Measurements from ENCODE around the gene TMEM89.

The TMEM89 gene

DNA sequence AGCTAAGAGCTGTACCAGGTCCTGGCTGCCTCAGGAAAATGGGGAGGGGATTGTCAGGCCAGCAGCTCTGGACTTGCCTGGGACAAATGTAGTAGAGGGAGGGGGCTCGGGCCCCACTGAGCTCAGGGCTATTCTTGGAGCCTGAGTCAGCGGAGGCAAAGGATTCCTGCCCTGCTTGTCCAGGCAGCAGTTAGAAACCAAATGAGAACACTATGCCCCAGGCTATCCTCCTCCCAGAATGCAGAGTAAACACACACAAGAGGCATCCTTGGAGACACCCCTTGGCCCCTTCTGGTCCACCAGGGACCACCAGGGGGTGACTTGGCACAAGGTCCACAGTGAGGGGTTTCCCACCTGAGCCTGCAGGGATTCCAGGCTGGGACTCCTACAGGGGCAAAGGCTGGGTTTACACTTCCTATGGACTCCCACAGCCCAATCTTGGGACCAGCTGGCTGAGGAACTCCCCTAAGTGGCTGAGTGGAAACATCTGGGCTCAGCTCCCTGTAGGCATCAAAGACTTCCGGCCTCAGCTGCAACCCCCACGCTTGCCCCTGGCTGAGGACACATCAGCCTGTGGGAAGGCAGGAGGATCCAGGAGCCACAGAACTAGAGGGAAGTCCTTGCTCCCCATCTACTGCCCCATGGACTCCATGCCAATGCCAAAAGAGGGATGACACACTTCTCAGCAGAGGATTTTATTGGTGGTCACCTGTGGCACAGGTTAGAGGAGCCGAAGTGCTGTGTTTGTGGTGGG, 23.1 kb downstream of the TMEM89 start:
- TF ChIP-seq, protein P1, sequence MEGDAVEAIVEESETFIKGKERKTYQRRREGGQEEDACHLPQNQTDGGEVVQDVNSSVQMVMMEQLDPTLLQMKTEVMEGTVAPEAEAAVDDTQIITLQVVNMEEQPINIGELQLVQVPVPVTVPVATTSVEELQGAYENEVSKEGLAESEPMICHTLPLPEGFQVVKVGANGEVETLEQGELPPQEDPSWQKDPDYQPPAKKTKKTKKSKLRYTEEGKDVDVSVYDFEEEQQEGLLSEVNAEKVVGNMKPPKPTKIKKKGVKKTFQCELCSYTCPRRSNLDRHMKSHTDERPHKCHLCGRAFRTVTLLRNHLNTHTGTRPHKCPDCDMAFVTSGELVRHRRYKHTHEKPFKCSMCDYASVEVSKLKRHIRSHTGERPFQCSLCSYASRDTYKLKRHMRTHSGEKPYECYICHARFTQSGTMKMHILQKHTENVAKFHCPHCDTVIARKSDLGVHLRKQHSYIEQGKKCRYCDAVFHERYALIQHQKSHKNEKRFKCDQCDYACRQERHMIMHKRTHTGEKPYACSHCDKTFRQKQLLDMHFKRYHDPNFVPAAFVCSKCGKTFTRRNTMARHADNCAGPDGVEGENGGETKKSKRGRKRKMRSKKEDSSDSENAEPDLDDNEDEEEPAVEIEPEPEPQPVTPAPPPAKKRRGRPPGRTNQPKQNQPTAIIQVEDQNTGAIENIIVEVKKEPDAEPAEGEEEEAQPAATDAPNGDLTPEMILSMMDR (IDR thresholded peaks at IDR 0.05) = no peak
- peak overlapping the region; percentile 84 to 90 for H3K27ac ChIP-seq
- peaks cover 7 to 72% (median 65%) of the 10 kb centered on the region in 4 donors for H3K4me1 ChIP-seq
- H3K27me3 ChIP-seq = peaks cover 0 to 6% of the 10 kb centered on the region in 2 donors
- peak; percentile 65 to 93 for DNase-seq
- H3K4me3 ChIP-seq = no peak overlapping the region
- peaks cover 46 to 50% (median 47%) of the 10 kb centered on the region in 3 donors for H3K36me3 ChIP-seq
- intact Hi-C loops (cut with DNase I; ENCODE audit: low total_unique reads) = no loop called here
- H3K9me3 ChIP-seq = no peaks in the 10 kb centered on the region

DNA sequence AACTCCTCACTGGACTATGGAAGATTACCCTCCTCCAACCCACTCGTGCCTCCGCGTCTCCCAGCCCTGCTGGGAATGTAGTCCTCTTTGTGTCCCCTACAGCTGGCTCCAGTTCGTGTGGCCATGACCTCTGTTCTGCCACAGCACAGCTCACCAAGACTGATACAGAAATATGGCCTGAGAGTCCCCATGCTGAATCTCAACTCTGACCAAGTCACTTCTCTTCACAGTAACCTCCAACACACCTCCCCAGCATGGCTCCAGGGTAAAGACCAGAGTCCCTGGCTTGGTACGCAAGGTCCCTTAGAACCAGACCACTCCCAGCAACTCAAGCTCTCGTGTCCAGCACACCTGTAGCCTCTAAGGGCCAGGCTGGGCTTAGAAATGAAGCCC, 24.2 kb downstream of the TMEM89 start:
- Histone ChIP-seq H3K27me3 (peaks cover 0 to 6% of the 10 kb centered on the region in 2 donors), H3K4me1 (peaks cover 7 to 72% (median 65%) of the 10 kb centered on the region in 4 donors), H3K4me3 (no peak overlapping the region), H3K27ac (peak overlapping the region; percentile 84 to 90), H3K9me3 (no peaks in the 10 kb centered on the region), H3K36me3 (peaks cover 35 to 39% (median 36%) of the 10 kb centered on the region in 3 donors)
- intact Hi-C loops (cut with DNase I; ENCODE audit: low total_unique reads) = no loop called here
- TF ChIP-seq, protein P1 (IDR thresholded peaks at IDR 0.05) = no peak
- DNase-seq = no peak

DNA sequence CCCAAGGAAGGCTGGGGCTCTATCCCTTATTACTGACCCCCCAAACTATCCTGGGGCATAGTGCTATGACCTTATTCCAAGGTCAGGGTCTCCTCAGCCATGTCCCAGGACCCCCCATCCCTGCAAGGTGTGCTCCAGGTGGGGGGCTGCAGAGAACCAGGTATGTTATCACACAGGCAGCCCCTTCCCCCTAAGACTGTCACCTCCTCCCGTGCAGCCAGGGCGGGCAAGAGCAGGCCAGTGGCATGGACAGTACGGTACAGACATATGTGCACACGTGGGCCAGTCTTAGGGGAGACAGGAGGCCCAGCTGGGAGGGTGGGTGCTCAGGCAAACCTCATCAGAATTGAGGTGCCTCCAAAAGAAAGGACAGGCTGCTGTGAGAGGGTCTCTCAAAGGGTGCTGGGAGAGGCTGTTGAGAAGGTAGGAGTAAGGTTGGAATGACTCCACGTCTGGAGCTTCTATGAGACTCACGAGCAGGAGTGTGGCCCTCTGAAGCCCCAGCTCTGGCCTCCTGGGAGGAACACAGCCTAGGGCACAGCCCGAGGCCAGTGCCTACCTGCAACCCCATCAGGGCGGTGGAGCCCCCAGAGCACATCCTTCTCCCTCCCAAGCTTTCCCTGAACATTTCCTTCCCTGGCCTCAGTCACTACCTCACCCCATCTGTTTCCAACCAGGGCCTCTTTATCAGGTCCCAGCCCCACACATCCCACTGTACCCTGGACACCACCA, 24.7 kb downstream of the TMEM89 start:
- intact Hi-C loops (cut with DNase I; ENCODE audit: low total_unique reads) = no loop called here
- Histone ChIP-seq H3K4me1 (peaks cover 7 to 72% (median 65%) of the 10 kb centered on the region in 4 donors), H3K27ac (peak overlapping the region; percentile 84 to 90), H3K9me3 (no peaks in the 10 kb centered on the region), H3K27me3 (peaks cover 0 to 6% of the 10 kb centered on the region in 2 donors), H3K4me3 (no peak overlapping the region), H3K36me3 (peaks cover 29 to 34% (median 30%) of the 10 kb centered on the region in 3 donors)
- TF ChIP-seq, protein P1 (IDR thresholded peaks at IDR 0.05) = no peak
- no peak for DNase-seq

DNA sequence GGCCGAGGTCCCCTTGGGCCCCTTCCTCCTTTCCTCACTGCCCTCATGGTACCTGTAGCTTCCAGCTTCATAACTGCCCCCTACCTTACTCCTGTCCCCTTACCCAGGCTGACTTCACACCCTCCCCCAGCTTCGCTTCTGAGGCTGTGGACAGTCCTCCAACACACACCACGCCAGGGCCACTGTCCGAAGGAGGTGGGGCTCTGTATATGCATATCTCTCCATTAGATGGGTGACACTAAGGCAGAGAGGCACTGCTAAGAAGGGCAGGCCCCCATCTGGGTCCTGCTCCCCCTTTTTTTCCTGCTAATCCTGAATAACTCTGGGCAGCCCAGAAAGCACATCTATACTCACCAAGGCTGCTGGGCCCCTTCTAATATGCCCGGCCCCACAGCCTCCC, 25.4 kb downstream of the TMEM89 start:
- DNase-seq = no peak
- Histone ChIP-seq H3K27ac (peak overlapping the region; percentile 84 to 90), H3K36me3 (peaks cover 22 to 27% (median 23%) of the 10 kb centered on the region in 3 donors), H3K9me3 (no peaks in the 10 kb centered on the region), H3K27me3 (peaks cover 0 to 6% of the 10 kb centered on the region in 2 donors), H3K4me1 (peaks cover 7 to 71% (median 65%) of the 10 kb centered on the region in 4 donors), H3K4me3 (no peak overlapping the region)
- intact Hi-C loops (cut with DNase I; ENCODE audit: low total_unique reads) = no loop called here
- TF ChIP-seq, protein P1 (IDR thresholded peaks at IDR 0.05) = no peak

DNA sequence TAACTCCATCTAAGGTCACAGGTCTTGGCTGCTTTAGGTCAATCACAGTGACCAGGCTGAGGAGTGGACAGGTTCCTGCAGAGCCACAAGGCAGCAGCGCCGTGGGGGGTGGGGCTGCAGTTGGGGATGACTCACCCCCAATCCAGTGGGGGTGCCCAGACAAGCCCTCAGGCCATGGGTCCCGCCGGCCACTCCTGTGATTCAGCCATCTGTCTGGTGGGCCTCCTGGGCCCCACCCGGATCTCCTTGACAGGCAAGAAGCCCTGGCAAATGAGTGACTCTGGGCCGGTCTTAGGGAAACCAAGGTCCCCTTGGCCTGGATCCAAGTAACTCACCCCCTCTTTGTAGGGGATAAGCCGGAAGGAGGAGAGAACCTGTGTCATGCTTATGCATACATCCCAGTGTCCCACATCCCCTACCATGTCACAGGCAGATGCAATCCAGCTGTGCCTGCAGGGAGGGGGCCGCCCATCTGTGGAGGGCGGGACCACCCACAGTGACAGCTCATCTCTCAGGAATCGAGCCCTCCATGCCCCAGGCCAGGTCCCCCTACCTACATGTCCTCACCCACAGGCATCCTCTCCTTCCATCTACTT, 25.9 kb downstream of the TMEM89 start:
- no peaks in the 10 kb centered on the region for H3K9me3 ChIP-seq
- H3K27me3 ChIP-seq = peaks cover 0 to 6% of the 10 kb centered on the region in 2 donors
- H3K27ac ChIP-seq = peak overlapping the region; percentile 84 to 90
- peak in 1 of 2 donors; percentile 84 for DNase-seq
- intact Hi-C loops (cut with DNase I; ENCODE audit: low total_unique reads) = no loop called here
- H3K4me1 ChIP-seq = peaks cover 7 to 66% (median 60%) of the 10 kb centered on the region in 4 donors
- peak overlapping the region; percentile 43 to 55 for H3K4me3 ChIP-seq
- TF ChIP-seq, protein P1 (IDR thresholded peaks at IDR 0.05) = no peak
- peaks cover 17 to 22% (median 22%) of the 10 kb centered on the region in 3 donors for H3K36me3 ChIP-seq
